ENCODE data around the gene CCNJL.

The CCNJL gene

GRCh38 chr5:160260881-160261815 lies 51.2 kb downstream of the CCNJL start:
- POLR2A ChIA-PET = interaction anchor here (0.6 to 1.7 kb wide), 3 partner anchors 9 to 62 kb away, joined by 3 to 10 read pairs (median 4); no protein-coding TSS in a partner anchor
- 32% methylated on average over 14 of the region's 22 CpGs for WGBS (ENCODE audit: insufficient coverage)
- Histone ChIP-seq H3K9me3 (ENCODE audit: control extremely low read depth in 1 of 5, control insufficient read depth in 4 of 5, insufficient read depth in 2 of 5, low read depth in 1 of 5, low read length in 4 of 5) (no peaks in the 10 kb centered on the region), H3K4me1 (ENCODE audit: control extremely low read depth in 1 of 4, control insufficient read depth in 4 of 4, insufficient read depth in 4 of 4, low read length in 3 of 4) (peaks cover 13 to 56% (median 38%) of the 10 kb centered on the region in 4 experiments), H3K4me3 (ENCODE audit: control insufficient read depth in 1 of 7, extremely low read depth in 1 of 7, insufficient read depth in 4 of 7, low read depth in 2 of 7, low read length in 6 of 7) (peak overlapping the region in 1 of 7 experiments; percentile 41), H3K27me3 (replicated peaks in 2 of 5; ENCODE audit: control insufficient read depth in 4 of 5, insufficient read depth in 5 of 5, low read length in 4 of 5) (no peaks in the 10 kb centered on the region), H3K27ac (ENCODE audit: insufficient read depth in 1 of 2, low read depth in 1 of 2, low read length in 2 of 2, poor library complexity in 1 of 2, severe bottlenecking in 2 of 2) (peak overlapping the region; percentile 4 to 57), H3K36me3 (ENCODE audit: control insufficient read depth in 4 of 4, insufficient read depth in 4 of 4, low read length in 3 of 4) (peaks cover 0 to 2% (median 0%) of the 10 kb centered on the region in 4 experiments)
- CTCF ChIA-PET = interaction anchor here (0.9 to 3.1 kb wide), 12 partner anchors 9 to 85 kb away, joined by 3 to 11 read pairs (median 4); no protein-coding TSS in a partner anchor
- peak; percentile 96 to 99 (median 98) for DNase-seq

GRCh38 chr5:160260006-160260775 lies 52.2 kb downstream of the CCNJL start:
- POLR2A ChIA-PET = interaction anchor here (1.3 to 1.7 kb wide), 2 partner anchors 10 to 15 kb away, joined by 3 to 10 read pairs; no protein-coding TSS in a partner anchor
- DNase-seq = no peak

DNA sequence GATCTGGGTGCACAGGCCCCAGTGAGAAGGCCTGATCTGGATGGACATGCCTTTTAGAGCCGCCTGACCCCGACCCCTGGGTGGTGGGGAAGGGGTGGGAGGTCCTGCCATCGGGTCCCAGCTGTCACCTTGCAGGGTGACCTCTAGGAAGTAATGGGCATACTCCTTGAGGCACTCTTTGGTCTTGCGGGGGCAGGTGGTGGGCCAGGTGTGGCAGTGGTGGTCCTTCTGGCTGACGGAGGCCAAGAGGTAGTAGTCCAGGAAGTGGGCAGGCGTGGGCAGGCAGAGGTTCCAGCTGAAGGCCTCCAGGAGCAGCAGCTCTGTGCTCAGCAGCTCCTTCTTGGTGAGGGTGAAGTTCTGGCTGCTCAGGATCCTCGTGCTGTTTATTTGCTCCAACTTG lies 53.0 kb downstream of the CCNJL start:
- 90% methylated on average over 5 of the region's 7 CpGs for WGBS (ENCODE audit: insufficient coverage)
- Histone ChIP-seq H3K27ac (ENCODE audit: insufficient read depth in 1 of 2, low read depth in 1 of 2, low read length in 2 of 2, poor library complexity in 1 of 2, severe bottlenecking in 2 of 2) (no peak overlapping the region), H3K27me3 (replicated peaks in 2 of 5; ENCODE audit: control insufficient read depth in 4 of 5, insufficient read depth in 5 of 5, low read length in 4 of 5) (no peaks in the 10 kb centered on the region), H3K4me1 (ENCODE audit: control extremely low read depth in 1 of 4, control insufficient read depth in 4 of 4, insufficient read depth in 4 of 4, low read length in 3 of 4) (peaks cover 13 to 49% (median 37%) of the 10 kb centered on the region in 4 experiments), H3K9me3 (ENCODE audit: control extremely low read depth in 1 of 5, control insufficient read depth in 4 of 5, insufficient read depth in 2 of 5, low read depth in 1 of 5, low read length in 4 of 5) (no peaks in the 10 kb centered on the region), H3K4me3 (ENCODE audit: control insufficient read depth in 1 of 7, extremely low read depth in 1 of 7, insufficient read depth in 4 of 7, low read depth in 2 of 7, low read length in 6 of 7) (no peak overlapping the region), H3K36me3 (ENCODE audit: control insufficient read depth in 4 of 4, insufficient read depth in 4 of 4, low read length in 3 of 4) (peaks cover 0 to 2% (median 0%) of the 10 kb centered on the region in 4 experiments)
- ChIA-PET CTCF (interaction anchor here (0.8 to 1.5 kb wide), 3 partner anchors 8 to 79 kb away, joined by 3 read pairs; no protein-coding TSS in a partner anchor), POLR2A (no interaction called here)
- DNase-seq = no peak

More at GRCh38 chr5:160260006-160260775, 52.2 kb downstream of the CCNJL start:
- Histone ChIP-seq H3K9me3 (ENCODE audit: control extremely low read depth in 1 of 5, control insufficient read depth in 4 of 5, insufficient read depth in 2 of 5, low read depth in 1 of 5, low read length in 4 of 5) (no peaks in the 10 kb centered on the region), H3K27me3 (replicated peaks in 2 of 5; ENCODE audit: control insufficient read depth in 4 of 5, insufficient read depth in 5 of 5, low read length in 4 of 5) (no peaks in the 10 kb centered on the region), H3K4me1 (ENCODE audit: control extremely low read depth in 1 of 4, control insufficient read depth in 4 of 4, insufficient read depth in 4 of 4, low read length in 3 of 4) (peaks cover 13 to 52% (median 38%) of the 10 kb centered on the region in 4 experiments), H3K27ac (ENCODE audit: insufficient read depth in 1 of 2, low read depth in 1 of 2, low read length in 2 of 2, poor library complexity in 1 of 2, severe bottlenecking in 2 of 2) (peak overlapping the region; percentile 4 to 57), H3K36me3 (ENCODE audit: control insufficient read depth in 4 of 4, insufficient read depth in 4 of 4, low read length in 3 of 4) (peaks cover 0 to 2% (median 0%) of the 10 kb centered on the region in 4 experiments), H3K4me3 (ENCODE audit: control insufficient read depth in 1 of 7, extremely low read depth in 1 of 7, insufficient read depth in 4 of 7, low read depth in 2 of 7, low read length in 6 of 7) (no peak overlapping the region)
- CTCF ChIA-PET = interaction anchor here (0.9 to 3.1 kb wide), 5 partner anchors 10 to 85 kb away, joined by 3 to 11 read pairs (median 4); no protein-coding TSS in a partner anchor
- 97% methylated on average over 14 of the region's 14 CpGs for WGBS (ENCODE audit: insufficient coverage)

GRCh38 chr5:160254706-160255105 lies 57.7 kb downstream of the CCNJL start:
- no CpG with 5 or more reads among the region's 6 CpGs for WGBS (ENCODE audit: insufficient coverage)
- H3K36me3 ChIP-seq (ENCODE audit: control insufficient read depth in 4 of 4, insufficient read depth in 4 of 4, low read length in 3 of 4) = peaks cover 0 to 13% (median 0%) of the 10 kb centered on the region in 4 experiments
- ChIA-PET POLR2A (no interaction called here), CTCF (interaction anchor here (0.7 to 2.3 kb wide), 4 partner anchors 12 to 90 kb away, joined by 3 to 14 read pairs (median 4); no protein-coding TSS in a partner anchor)
- no peak for DNase-seq
- H3K27ac ChIP-seq (ENCODE audit: insufficient read depth in 1 of 2, low read depth in 1 of 2, low read length in 2 of 2, poor library complexity in 1 of 2, severe bottlenecking in 2 of 2) = no peak overlapping the region
- no peak overlapping the region for H3K4me3 ChIP-seq (ENCODE audit: control insufficient read depth in 1 of 7, extremely low read depth in 1 of 7, insufficient read depth in 4 of 7, low read depth in 2 of 7, low read length in 6 of 7)
- H3K9me3 ChIP-seq (ENCODE audit: control extremely low read depth in 1 of 5, control insufficient read depth in 4 of 5, insufficient read depth in 2 of 5, low read depth in 1 of 5, low read length in 4 of 5) = no peaks in the 10 kb centered on the region
- H3K27me3 ChIP-seq (replicated peaks in 2 of 5; ENCODE audit: control insufficient read depth in 4 of 5, insufficient read depth in 5 of 5, low read length in 4 of 5) = no peaks in the 10 kb centered on the region
- peaks cover 0 to 5% (median 0%) of the 10 kb centered on the region in 4 experiments for H3K4me1 ChIP-seq (ENCODE audit: control extremely low read depth in 1 of 4, control insufficient read depth in 4 of 4, insufficient read depth in 4 of 4, low read length in 3 of 4)

DNA sequence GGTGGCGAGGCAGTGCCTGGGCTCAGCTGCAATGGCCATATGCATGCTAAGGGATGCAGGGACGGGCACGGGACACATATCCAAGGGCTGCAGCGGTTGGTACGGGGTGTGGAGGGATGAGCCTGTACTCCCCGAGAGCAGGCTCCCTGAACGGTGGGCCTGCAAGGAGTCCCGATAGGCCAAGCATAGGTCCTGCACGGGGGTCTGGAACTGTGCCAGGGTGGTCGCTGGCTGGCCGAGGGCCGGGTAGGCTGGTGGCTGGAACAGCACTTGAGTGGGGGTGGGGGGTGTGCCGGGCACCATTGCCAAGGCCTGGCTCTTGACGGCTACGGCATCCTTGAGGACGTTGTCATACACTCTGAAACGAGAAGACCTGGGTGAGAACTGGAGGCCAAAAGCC lies 58.9 kb downstream of the CCNJL start:
- POLR2A ChIA-PET = no interaction called here
- Histone ChIP-seq H3K27me3 (replicated peaks in 2 of 5; ENCODE audit: control insufficient read depth in 4 of 5, insufficient read depth in 5 of 5, low read length in 4 of 5) (no peaks in the 10 kb centered on the region), H3K9me3 (ENCODE audit: control extremely low read depth in 1 of 5, control insufficient read depth in 4 of 5, insufficient read depth in 2 of 5, low read depth in 1 of 5, low read length in 4 of 5) (no peaks in the 10 kb centered on the region), H3K27ac (ENCODE audit: insufficient read depth in 1 of 2, low read depth in 1 of 2, low read length in 2 of 2, poor library complexity in 1 of 2, severe bottlenecking in 2 of 2) (no peak overlapping the region), H3K36me3 (ENCODE audit: control insufficient read depth in 4 of 4, insufficient read depth in 4 of 4, low read length in 3 of 4) (peaks cover 0 to 11% (median 0%) of the 10 kb centered on the region in 4 experiments), H3K4me3 (ENCODE audit: control insufficient read depth in 1 of 7, extremely low read depth in 1 of 7, insufficient read depth in 4 of 7, low read depth in 2 of 7, low read length in 6 of 7) (no peak overlapping the region), H3K4me1 (ENCODE audit: control extremely low read depth in 1 of 4, control insufficient read depth in 4 of 4, insufficient read depth in 4 of 4, low read length in 3 of 4) (no peaks in the 10 kb centered on the region)
- WGBS (ENCODE audit: insufficient coverage) = 99% methylated on average over 16 of the region's 17 CpGs
- DNase-seq = no peak
- CTCF ChIA-PET = no interaction called here

- no peaks in the 10 kb centered on the region for H3K9me3 ChIP-seq (ENCODE audit: control extremely low read depth in 1 of 5, control insufficient read depth in 4 of 5, insufficient read depth in 2 of 5, low read depth in 1 of 5, low read length in 4 of 5)
- no peak overlapping the region for H3K4me3 ChIP-seq (ENCODE audit: control insufficient read depth in 1 of 7, extremely low read depth in 1 of 7, insufficient read depth in 4 of 7, low read depth in 2 of 7, low read length in 6 of 7)
- POLR2A ChIA-PET = interaction anchor here (0.6 kb wide), 1 partner anchor 146 kb away, joined by 3 read pairs; no protein-coding TSS in a partner anchor
- WGBS (ENCODE audit: insufficient coverage) = 98% methylated on average over 6 of the region's 9 CpGs
- H3K4me1 ChIP-seq (ENCODE audit: control extremely low read depth in 1 of 4, control insufficient read depth in 4 of 4, insufficient read depth in 4 of 4, low read length in 3 of 4) = no peaks in the 10 kb centered on the region
- DNase-seq = no peak
- CTCF ChIA-PET = no interaction called here
- peaks cover 0 to 11% (median 0%) of the 10 kb centered on the region in 4 experiments for H3K36me3 ChIP-seq (ENCODE audit: control insufficient read depth in 4 of 4, insufficient read depth in 4 of 4, low read length in 3 of 4)
- H3K27me3 ChIP-seq (replicated peaks in 2 of 5; ENCODE audit: control insufficient read depth in 4 of 5, insufficient read depth in 5 of 5, low read length in 4 of 5) = no peaks in the 10 kb centered on the region
- no peak overlapping the region for H3K27ac ChIP-seq (ENCODE audit: insufficient read depth in 1 of 2, low read depth in 1 of 2, low read length in 2 of 2, poor library complexity in 1 of 2, severe bottlenecking in 2 of 2)
Observed at GRCh38 chr5:160252916-160253315, 59.4 kb downstream of the CCNJL start.

Data from common myeloid progenitor, CD34-positive (primary cell).